Middle frontal gyrus (tissue), 1 donor: ENCODE measurements around the gene KATNB1.
"Not testable (repeated sequence)": the region's sequence is repeated elsewhere in the genome, so short reads cannot be mapped to it uniquely, and the experiment has no call there.

ENCODE experiments used
- DNase-seq: peaks from one replicate; pipeline ENCODE4 v3.0.0-alpha.2; 2015; ENCODE audit warnings: low spot score; ENCODE audit errors: extremely low spot score

The KATNB1 gene

GRCh38 chr16:57743886-57744641 lies 8.5 kb downstream of the KATNB1 start:
- no peak for DNase-seq

DNA sequence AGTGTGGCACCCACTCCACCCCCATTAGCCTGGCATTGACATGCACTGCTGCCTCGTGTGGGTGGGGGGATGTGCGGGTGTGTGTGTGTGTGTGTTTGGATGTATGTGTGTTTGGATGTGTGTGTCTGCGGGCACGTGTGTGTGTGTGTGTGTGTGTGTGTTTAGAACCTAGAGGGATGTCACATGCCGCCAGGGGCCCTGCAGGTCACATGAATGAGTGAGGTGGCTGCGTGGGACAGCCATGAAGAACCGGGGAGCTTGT lies 9.0 kb downstream of the KATNB1 start:
- DNase-seq, result no peak

DNA sequence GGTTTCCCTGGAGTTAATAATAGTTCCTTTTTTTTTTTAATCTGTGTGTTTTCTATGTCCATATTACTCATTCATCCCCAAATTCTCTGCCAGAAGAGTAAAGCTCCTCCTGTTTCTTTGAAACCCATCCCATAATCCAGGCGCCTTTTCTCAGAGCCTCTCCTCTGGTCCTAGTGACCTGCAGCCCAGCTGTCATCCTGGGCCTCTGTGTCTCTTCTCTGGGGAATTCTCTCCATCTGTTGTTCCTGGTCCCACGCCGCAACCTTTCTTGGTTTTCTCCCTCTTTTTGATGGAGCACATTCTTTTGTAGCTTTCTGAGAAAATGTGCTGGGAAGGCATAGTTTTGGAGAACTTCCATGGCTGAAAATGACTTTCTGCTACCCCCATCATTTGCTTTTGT lies 10.2 kb downstream of the KATNB1 start:
- DNase-seq, result no peak

- not testable (repeated sequence) for DNase-seq
These were observed 10.7 kb downstream of the KATNB1 start for GRCh38 chr16:57746316-57746715.

DNA sequence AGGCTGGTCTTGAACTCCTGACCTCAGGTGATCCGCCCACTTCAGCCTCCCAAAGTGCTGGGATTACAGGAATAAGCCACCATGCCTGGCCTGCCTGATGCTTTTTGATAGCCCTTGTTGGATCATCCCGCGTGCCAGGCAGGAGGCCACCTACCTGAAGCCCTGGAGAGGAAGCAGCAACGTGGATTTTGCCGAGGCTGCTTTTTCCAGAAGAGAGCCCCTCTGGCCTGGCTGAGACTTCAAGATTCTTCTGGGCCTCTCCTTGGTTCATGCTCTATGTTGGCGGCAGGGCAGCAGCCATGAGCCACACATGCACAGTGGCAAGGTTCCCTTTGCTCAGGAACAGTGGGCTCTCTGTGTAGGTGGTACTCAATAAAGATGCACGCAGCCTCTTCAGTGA lies 11.5 kb downstream of the KATNB1 start:
- no peak for DNase-seq

GRCh38 chr16:57747496-57747895 lies 11.9 kb downstream of the KATNB1 start:
- no peak for DNase-seq

- DNase-seq, result no peak
These were observed 12.4 kb downstream of the KATNB1 start for GRCh38 chr16:57747996-57748395.

DNA sequence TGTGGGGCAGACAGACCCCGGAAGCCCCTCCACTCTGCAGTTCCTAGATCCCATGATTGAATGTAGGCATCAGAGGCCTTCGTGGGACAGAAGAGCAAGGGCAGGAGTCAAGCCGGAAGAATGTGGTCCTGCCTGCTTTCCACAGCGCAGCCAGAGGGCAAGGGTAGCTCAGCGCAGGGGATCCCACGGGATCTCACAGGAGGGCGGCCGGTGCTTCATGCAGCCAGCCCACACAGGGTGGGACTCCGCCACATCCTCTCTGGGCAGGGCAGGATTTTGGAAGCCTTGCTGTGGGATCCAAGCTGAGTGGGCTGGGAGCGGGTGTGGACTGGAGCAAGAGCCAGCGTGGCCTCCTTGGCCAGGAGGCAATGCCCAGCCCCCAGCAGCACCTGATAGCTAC lies 13.0 kb downstream of the KATNB1 start:
- no peak for DNase-seq

GRCh38 chr16:57749101-57749692 lies 13.6 kb downstream of the KATNB1 start:
- no peak for DNase-seq

GRCh38 chr16:57749856-57750452 lies 14.4 kb downstream of the KATNB1 start:
- DNase-seq, result no peak

GRCh38 chr16:57750796-57751538 lies 15.4 kb downstream of the KATNB1 start:
- DNase-seq, result no peak

DNA sequence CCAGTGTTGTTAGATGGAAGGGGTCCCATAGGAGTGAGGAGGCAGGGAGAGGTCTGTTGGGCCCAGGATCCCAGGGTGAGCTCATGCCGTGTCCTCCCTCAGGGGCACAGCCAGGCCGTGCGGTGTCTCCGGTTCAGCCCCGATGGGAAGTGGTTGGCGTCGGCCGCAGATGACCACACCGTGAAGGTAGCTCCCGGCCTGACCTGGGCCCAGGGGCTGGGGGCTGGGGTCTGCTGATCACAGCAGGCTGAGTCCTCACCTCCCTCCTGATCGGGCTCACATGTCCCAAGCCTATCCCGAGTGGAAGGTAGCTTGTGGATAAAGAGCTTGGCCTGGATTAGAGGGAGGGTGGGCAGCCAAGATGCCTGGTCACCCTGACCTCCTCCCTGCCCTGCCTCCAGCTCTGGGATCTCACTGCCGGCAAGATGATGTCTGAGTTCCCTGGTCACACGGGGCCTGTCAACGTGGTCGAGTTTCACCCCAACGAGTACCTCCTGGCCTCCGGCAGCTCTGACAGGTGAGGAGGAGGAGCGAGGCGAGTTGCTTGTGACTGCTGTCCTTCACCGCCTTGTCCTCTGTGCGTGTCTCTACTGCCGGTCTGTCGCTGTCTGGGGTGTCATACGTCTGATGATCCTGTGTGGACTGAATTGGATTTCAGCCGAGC lies 16.1 kb downstream of the KATNB1 start:
- no peak for DNase-seq

- no peak for DNase-seq
These were observed 16.6 kb downstream of the KATNB1 start for GRCh38 chr16:57752203-57752580.

DNA sequence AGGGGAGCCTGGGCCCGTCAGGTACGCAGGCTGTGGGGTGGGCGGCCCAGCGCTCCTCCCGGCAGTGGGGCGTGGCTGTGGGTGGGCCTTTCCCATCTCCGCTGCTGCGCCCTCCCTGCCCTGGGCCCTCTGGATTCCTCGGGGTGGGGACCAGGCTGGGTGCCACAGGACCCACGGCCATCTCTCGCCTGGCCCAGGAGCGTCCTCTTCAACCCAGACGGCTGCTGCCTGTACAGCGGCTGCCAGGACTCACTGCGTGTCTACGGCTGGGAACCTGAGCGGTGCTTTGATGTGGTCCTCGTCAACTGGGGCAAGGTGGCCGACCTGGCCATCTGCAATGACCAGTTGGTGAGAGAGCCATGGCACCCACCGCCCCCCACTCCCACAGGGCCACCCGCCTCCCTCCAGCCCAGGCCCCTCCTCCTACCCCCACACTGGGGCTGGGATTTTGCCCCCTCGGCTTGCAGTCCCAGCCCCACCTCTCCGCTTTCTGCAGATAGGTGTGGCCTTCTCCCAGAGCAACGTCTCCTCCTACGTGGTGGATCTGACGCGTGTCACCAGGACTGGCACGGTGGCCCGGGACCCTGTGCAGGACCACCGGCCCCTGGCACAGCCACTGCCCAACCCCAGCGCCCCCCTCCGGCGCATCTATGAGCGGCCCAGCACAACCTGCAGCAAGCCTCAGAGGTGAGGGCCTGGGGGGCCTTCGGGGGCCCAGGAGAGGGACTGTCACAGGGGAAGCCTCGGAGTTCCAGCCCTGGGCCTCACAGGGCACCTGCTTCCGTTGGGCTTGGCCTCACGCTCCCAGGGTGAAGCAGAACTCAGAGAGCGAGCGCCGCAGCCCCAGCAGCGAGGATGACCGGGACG lies 17.2 kb downstream of the KATNB1 start:
- no peak for DNase-seq

- no peak for DNase-seq
These were observed 18.1 kb downstream of the KATNB1 start for GRCh38 chr16:57753448-57754353.

DNA sequence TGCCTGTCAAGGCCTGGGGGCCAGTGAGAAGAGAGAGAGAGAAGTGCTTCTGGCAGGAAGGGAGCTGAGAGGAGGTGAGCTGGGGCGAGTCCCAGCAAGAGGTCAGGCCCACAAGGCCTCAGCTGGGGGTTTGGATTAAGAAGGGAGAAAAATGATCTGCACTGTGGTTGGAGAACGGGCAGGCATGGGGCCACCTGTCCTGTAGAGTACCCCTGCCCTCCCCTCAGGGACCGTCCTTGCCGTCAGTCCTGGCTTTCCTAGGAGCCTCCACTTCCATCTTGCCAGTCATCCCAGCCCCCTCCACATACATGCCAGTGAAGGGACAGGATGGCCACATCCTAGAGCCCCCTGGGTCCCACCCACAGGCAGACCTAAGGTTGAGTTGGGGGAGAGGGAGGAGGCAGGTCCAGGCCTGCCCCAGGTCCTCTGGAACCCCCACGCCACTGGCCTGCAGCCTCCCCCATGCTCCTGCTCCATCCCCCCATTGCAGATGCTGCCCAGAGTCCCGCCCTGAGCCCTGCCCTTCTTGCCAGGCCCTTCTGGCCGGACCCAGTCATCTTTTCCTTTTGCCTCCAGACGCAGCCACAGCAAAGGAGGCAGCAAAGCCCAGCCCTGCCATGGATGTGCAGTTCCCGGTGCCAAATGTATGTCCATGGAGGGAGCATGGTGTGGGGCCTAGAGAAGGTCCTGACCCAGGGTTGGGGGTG lies 18.9 kb downstream of the KATNB1 start:
- DNase-seq, result no peak

DNA sequence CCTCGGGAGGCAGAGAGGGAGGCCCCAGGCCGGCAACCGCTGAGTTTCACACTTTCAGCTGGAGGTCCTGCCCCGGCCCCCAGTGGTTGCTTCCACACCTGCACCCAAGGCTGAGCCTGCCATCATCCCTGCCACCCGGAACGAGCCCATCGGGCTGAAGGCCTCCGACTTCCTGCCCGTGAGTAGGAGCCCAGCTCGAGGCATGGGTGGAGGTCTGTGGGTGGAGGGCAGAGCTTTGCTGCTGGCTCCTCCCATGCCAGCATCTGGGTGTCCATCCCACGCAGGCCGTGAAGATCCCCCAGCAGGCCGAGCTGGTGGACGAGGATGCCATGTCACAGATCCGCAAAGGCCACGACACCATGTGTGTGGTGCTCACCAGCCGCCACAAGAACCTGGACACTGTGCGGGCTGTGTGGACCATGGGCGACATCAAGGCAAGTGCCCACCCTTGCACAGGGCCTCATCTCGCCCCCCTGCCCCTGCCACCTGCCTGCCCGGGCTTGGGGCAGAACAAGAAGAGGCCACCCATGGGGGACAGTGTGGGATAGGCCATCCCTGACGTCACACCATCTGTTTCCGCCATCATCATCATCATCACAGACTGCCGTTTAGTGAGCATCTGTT lies 19.6 kb downstream of the KATNB1 start:
- no peak for DNase-seq

DNA sequence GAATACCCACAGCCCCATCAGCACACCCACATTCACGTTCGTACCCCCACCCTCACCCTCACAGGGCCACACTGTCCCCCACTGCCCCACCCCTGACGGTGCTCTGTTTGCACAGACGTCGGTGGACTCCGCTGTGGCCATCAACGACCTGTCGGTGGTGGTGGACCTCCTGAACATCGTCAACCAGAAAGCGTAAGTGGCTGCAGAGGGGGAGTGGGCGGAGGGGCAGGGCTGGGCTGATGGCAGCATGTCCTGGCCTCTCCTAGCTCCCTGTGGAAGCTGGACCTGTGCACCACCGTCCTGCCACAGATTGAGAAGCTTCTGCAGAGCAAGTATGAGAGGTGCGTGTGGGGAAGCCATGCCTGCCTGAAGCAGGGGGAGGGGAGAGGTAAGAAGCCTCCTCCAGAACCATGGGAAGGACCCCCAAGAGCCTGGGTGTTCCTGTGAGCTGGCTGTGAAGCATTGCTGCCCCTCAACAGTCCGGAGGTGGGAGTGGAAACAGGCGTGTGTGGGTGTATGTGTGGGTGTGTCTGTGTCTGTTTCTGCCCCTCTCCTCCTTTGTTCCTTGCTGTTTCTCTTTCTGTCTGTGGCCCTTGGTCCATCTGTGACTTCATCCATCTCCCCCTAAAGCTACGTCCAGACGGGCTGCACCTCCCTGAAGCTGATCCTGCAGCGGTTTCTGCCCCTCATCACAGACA lies 20.3 kb downstream of the KATNB1 start:
- DNase-seq, result no peak
